Anterior cingulate cortex (tissue), 58 donors: ENCODE results near the gene SEMA4D.
"Not testable (repeated sequence)": the region's sequence is repeated elsewhere in the genome, so short reads cannot be mapped to it uniquely, and the experiment has no call there.

Experiments
- DNase-seq, 58 donors: peaks; one replicate each; lab custom pipeline; 2025; lab: John Stamatoyannopoulos, UW

The SEMA4D gene

DNA sequence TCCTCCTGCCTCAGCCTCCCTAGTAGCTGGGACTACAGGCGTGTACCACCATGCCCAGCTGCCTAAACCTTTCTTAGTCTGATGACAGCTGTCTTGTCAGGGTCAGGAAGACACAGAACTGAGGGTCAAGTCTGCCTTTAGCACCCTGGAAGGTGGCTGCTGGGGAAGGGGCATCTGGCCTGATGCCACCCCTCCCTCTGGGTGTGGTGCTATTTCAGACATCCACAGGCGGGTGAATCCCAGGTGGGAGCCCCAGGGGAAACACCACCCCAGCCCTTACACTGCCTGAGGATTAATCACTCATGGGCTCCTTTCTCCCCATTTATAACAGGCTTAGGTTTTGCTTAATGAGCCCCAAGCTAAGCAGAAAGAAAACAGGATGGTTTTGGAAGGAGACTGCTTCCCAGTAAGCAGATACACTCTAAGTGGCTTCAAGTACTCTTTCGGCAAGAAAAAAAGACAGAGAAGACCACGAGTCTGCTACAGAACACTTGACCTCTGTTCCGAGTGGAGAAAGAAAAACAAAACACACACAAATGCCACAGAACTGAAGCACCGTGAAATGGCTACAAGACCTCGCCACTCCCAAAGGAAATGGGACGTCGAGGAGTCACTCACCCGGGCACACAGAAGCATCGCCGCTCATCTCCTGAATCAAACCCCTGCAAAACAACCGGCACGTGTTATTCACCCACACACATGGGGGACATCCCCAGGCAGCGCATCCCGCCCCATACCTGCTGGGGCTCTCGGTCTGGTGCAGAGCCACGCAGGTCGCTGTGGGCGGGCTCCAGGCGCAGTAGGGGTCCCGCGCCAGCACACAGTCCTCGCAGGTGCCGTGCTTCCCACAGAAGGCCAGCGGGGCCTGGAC lies 117.2 kb downstream of the SEMA4D start:
- DNase-seq: no peak

GRCh38 chr9:89379508-89380115 lies 118.3 kb downstream of the SEMA4D start:
- no peak for DNase-seq

DNA sequence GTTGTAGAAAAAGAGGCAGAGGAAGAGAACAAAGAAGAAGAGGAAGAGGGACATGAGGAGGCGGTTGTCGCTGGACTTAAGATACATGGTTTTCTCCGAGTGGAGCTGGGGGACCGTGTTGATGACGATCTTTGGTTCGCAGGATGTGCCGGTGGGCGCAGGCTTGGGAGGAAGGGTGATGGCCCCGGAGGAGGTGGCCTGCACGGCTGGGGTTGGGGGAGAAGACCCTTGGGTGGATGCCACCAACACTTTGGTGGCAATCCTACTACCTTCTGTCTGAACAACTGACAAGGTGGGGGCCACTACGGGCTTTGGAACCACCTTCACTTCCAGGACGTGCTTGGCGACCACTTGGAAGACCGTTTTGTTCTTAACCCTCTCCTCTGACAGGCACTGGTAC lies 118.9 kb downstream of the SEMA4D start:
- DNase-seq: no peak

DNA sequence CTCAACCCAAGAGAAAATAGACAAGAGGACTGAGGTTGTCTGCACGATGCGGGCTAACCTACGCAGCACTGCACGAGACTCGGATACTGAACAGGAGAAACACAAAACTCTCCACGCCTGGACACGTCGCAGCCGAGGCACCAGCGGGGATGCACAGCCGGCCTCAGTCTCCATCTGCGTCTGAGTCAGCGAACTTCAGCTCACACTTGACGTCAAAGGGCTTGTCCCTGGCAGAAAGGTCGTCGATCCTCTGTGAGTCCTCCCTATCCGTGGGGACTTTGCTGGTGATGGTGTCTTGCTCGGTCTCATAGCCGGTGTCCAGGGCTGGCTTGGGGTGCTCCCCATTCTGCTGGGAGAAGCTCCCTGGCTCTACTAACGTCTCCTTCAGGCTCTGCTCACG lies 119.4 kb downstream of the SEMA4D start:
- DNase-seq: no peak

DNA sequence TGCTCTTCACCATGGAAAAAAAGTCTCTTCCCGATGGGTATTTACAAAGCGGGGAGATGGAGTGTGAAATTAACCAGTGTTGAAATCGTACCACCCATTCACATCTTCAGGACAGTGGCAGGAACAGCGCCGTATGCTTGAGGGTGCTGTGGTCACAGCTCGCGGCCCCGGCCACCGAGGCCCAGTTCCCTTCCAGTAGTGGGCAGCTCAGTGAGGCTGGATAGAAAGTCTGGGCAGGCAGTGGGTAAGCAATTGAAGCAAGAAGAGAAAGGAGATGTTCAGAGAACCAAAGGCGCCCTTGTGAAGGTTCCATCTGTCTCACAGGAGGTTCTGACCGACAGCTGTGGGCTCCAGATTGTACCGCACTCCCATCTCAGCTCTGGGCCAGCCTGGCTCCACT lies 120.5 kb downstream of the SEMA4D start:
- no peak for DNase-seq

GRCh38 chr9:89376741-89377351 lies 121.1 kb downstream of the SEMA4D start:
- DNase-seq: no peak

DNA sequence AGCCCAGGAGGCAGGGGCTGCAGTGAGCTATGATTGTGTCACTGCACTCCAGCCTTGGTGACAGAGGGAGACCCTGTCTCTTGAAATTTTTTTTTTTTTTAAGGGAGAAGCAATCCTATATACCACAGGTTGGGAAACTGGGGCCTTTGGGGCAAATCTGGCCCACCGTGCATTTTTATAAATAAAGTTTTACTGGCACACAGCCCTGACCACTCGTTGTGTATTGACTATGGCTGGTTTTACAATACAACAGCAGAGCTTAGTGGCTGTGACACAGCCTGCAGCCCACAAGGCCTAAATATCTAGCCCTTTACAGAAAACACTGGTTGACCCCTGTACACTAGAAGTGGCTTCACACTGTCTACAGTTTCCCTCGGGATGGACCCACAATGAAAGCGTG lies 121.6 kb downstream of the SEMA4D start:
- DNase-seq: no peak

DNA sequence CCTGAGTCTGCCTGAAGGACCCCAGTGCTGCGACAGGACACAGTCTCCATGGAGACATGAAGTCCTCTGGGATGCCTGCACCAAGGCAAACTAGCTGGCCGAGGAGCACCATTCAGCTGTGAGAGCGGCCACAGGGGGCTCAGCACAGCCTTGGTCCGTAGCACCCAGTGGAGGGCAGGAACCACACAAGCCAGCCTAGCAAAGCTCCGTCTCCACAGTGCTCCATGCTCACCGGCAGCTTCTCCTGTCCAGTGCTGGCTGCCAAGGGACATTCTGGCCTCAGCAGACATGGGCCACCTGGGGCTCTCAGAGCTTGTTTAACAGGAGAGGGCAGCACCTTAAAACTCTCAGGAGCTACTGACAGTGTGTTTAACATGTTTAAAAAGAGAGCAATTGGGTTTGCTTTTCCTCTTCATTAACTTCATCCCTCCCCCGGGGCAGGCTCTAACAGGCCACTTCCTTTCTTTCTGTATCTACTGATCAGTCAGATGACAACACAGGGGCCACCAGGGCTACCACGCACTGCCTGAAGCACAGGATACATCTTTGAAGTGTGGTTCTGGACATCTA lies 122.6 kb downstream of the SEMA4D start:
- no peak for DNase-seq

DNA sequence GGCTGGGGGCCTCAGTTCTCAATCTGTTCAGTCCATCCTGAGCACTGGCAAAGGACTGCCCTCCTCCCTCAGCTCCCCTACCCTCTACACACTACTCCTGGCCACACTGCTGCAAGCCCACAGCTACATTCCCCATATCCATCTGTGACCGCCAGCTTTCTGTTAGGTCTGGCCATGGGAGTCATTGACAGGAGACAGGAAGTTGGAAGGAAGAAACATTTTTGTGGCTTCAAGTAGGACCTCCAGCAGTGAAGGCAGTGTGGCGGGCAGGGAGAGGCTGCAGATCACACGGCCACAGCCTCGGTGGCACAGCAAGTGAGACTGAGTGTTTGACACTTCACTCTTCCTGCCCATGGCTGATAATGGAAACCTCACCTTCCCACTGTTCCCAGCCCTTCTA lies 123.7 kb downstream of the SEMA4D start:
- DNase-seq: no peak

DNA sequence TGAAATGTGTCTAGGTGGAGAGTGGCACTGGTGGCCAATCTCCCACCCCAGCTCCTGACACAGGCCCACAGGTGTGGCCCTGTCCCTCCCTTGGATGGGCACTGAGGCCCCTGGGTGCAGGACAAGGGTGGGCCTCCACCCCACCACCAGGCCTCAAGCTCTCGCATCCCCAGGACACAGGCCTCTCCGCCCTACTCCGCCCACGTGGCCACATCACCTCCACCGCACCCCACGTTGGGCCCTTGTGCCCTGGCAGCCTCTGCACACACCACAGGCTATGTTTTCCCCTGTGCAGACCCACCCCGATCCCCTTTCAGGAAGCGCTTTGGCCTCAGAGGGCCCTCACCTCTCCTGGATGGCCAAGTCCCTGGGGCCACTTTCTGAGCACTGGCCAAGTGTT lies 124.9 kb downstream of the SEMA4D start:
- no peak for DNase-seq

GRCh38 chr9:89372230-89372816 lies 125.6 kb downstream of the SEMA4D start:
- DNase-seq: no peak

- DNase-seq: not testable (repeated sequence)
Observed at GRCh38 chr9:89371791-89372190, 126.1 kb downstream of the SEMA4D start.

- no peak for DNase-seq
Observed at GRCh38 chr9:89370593-89370992, 127.3 kb downstream of the SEMA4D start.

GRCh38 chr9:89368978-89369377 lies 128.9 kb downstream of the SEMA4D start:
- DNase-seq: no peak

GRCh38 chr9:89368550-89368949 lies 129.4 kb downstream of the SEMA4D start:
- no peak for DNase-seq

DNA sequence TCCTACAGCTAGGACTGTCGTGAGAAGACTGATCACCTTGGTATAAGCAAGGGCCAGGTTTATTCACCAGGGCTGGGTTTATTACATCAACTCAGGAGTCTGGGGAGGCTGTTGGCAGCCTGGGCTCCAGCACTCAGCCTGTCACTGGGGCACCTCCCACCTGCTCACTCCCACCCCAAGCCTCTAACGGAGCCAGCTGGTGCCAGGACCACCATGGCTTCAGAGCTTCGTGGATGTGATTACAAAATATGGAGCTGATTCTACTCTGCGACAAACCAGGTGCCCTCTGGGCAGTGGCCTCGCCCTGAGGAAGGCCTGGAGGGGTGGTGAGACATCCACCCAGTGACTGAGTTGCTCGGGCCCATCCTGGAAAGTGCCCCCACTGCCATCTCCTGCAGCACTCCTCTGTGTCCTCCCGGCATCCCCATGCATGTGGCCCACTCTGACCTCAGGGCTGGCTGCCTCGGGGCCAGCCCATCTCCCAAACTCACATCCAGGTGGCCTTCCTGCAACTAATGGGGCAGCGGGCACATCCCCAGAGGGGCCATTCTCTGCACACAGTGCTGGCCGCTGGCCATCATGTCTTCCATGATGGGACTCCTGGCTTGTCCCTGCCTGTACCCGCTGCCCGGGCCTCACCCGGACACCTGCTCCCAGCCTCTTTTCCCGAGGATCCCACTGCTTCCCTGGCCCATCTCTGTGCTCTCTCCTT lies 130.0 kb downstream of the SEMA4D start:
- no peak for DNase-seq

DNA sequence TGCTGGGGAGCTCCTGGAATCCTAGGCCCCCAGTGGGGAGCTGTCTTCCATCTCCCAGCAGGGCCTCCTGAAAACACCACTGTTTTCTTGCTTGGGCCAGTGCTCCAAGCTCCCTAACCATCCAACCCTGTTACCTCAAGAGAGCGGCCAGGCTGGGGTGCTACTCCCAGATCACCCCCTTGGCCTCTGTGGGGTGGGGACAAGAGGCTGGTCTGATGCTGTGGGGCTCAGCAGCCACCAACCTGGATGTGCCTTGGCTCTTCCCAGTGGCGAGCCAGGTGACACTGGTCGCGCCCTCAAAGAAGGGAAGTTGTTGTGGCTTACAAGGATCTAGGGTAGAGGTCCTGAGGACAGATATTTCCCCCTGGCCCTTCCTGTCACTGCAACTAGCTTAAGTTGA lies 130.6 kb downstream of the SEMA4D start:
- DNase-seq: no peak

- no peak for DNase-seq
Observed at GRCh38 chr9:89366711-89367110, 131.2 kb downstream of the SEMA4D start.

DNA sequence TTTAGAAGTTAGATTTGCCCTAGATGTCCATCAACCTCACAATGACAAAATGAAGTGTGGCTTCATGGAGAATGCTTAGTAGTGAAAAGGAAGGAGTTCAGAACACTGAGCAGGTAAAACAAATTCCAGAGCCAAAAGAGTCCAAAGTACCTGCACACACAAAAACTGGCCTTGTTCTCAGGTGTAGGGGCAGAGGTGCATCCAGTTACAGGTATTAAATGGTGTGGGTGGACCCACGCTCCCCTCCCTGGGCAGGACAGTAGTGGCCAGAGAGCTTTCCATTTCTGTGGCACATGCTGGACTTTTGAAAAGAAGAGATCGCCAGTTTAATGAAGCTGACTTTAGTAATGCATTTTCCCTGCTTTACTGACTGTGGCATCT lies 132.4 kb downstream of the SEMA4D start:
- no peak for DNase-seq
